ENCODE results near the gene TSC22D4. TPM values are rescaled to one million over a fixed set of nuclear protein-coding genes. Genes with fewer than 3 reads are reported as not detected.

Gene TSC22D4
- total RNA-seq, 2 experiments from 2014 or later, result 38.5 to 75.4 TPM

GRCh38 chr7:100418930-100419659 lies 59.9 kb downstream of the TSC22D4 start:
- BruUV-seq (replicated peaks), result no TSS peak
- no peak overlapping the region for H3K4me3 ChIP-seq (ENCODE audit: low read depth, low read length, poor library complexity, severe bottlenecking)
- no peaks in the 10 kb centered on the region for H3K36me3 ChIP-seq (ENCODE audit: insufficient read depth, low read length)
- POLR2A ChIA-PET, result interaction anchor here (0.6 to 2.3 kb wide), 2 partner anchors 9 to 358 kb away, joined by 3 to 7 read pairs; partner anchors contain the start of gene ZCWPW1
- no peak for TF ChIP-seq EZH2phosphoT487 (IDR thresholded peaks at IDR 0.05; ENCODE audit: borderline replicate concordance, low read depth, low read length)
- TF ChIP-seq CTCF (conservative IDR thresholded peaks at IDR 0.05; ENCODE audit: low read length), result no peak
- CTCF ChIA-PET (ENCODE audit: unreplicated experiment), result no interaction called here
- DNase-seq (ENCODE audit: low spot score), result no peak
- peaks cover 11% of the 10 kb centered on the region for H3K4me1 ChIP-seq (ENCODE audit: insufficient read depth, low read length, poor library complexity, severe bottlenecking)
- H3K9me2 ChIP-seq (ENCODE audit: insufficient read depth, low read length), result no peaks in the 10 kb centered on the region
- H3K27ac ChIP-seq (ENCODE audit: low read depth, low read length, poor library complexity, severe bottlenecking), result no peak overlapping the region
- no peak overlapping the region for H2AFZ ChIP-seq (ENCODE audit: low read length)
- no peak overlapping the region for H3K4me2 ChIP-seq (ENCODE audit: low read length)
- H4K20me1 ChIP-seq (ENCODE audit: insufficient read depth, low read length), result no peaks in the 10 kb centered on the region
- H3K9me3 ChIP-seq (ENCODE audit: low read length), result no peaks in the 10 kb centered on the region
- no peaks in the 10 kb centered on the region for H3K79me2 ChIP-seq (ENCODE audit: insufficient read depth, low read depth, low read length)
- intact Hi-C loops (cut with micrococcal nuclease; ENCODE audit: unreplicated experiment), result no loop called here

Other genes with a start within 250 kb of the TSC22D4 start
- not detected in 2 replicates for gene SPDYE3, start 171.5 kb downstream of the TSC22D4 start, total RNA-seq (2014; rRNA removed; shearing (Covaris generic))
- gene SPDYE3, start 171.5 kb downstream of the TSC22D4 start, total RNA-seq (2022), result not detected in 2 replicates
- gene PILRB, start 121.1 kb downstream of the TSC22D4 start, total RNA-seq (2014; rRNA removed; shearing (Covaris generic)), result 90.2 and 102 TPM in 2 replicates
- gene PILRB, start 121.1 kb downstream of the TSC22D4 start, total RNA-seq (2022), result 95.0 and 106 TPM in 2 replicates
- 6.4 and 8.0 TPM in 2 replicates for gene PILRA, start 105.7 kb downstream of the TSC22D4 start, total RNA-seq (2014; rRNA removed; shearing (Covaris generic))
- 13.5 and 16.0 TPM in 2 replicates for gene PILRA, start 105.7 kb downstream of the TSC22D4 start, total RNA-seq (2022)
- gene ZCWPW1, start 50.5 kb downstream of the TSC22D4 start, total RNA-seq (2014; rRNA removed; shearing (Covaris generic)), result 4.1 and 10.9 TPM in 2 replicates
- 10.8 and 11.9 TPM in 2 replicates for gene ZCWPW1, start 50.5 kb downstream of the TSC22D4 start, total RNA-seq (2022)
- 37.9 and 44.2 TPM in 2 replicates for gene MEPCE, start 49.4 kb downstream of the TSC22D4 start, total RNA-seq (2014; rRNA removed; shearing (Covaris generic))
- gene MEPCE, start 49.4 kb downstream of the TSC22D4 start, total RNA-seq (2022), result 54.1 and 65.6 TPM in 2 replicates
- 127 and 137 TPM in 2 replicates for gene PPP1R35, start 42.7 kb downstream of the TSC22D4 start, total RNA-seq (2014; rRNA removed; shearing (Covaris generic))
- 86.9 and 90.6 TPM in 2 replicates for gene PPP1R35, start 42.7 kb downstream of the TSC22D4 start, total RNA-seq (2022)
- gene SPACDR, start 15.0 kb downstream of the TSC22D4 start, total RNA-seq (2014; rRNA removed; shearing (Covaris generic)), result 0.54 and 1.6 TPM in 2 replicates
- gene SPACDR, start 15.0 kb downstream of the TSC22D4 start, total RNA-seq (2022), result 2.4 and 3.7 TPM in 2 replicates
- gene NYAP1, start 4.7 kb upstream of the TSC22D4 start, total RNA-seq (2014; rRNA removed; shearing (Covaris generic)), result 0.08 and 0.98 TPM in 2 replicates
- 0.10 and 0.50 TPM in 2 replicates for gene NYAP1, start 4.7 kb upstream of the TSC22D4 start, total RNA-seq (2022)
- gene AGFG2, start 60.0 kb upstream of the TSC22D4 start, total RNA-seq (2014; rRNA removed; shearing (Covaris generic)), result 7.9 and 11.5 TPM in 2 replicates
- 15.2 and 17.1 TPM in 2 replicates for gene AGFG2, start 60.0 kb upstream of the TSC22D4 start, total RNA-seq (2022)
- 1.2 and 1.5 TPM in 2 replicates for gene SAP25, start 94.7 kb upstream of the TSC22D4 start, total RNA-seq (2014; rRNA removed; shearing (Covaris generic))
- gene SAP25, start 94.7 kb upstream of the TSC22D4 start, total RNA-seq (2022), result 12.7 and 14.0 TPM in 2 replicates
- 30.3 and 39.2 TPM in 2 replicates for gene LRCH4, start 106.9 kb upstream of the TSC22D4 start, total RNA-seq (2014; rRNA removed; shearing (Covaris generic))
- 72.0 and 75.5 TPM in 2 replicates for gene LRCH4, start 106.9 kb upstream of the TSC22D4 start, total RNA-seq (2022)
- gene FBXO24, start 107.1 kb upstream of the TSC22D4 start, total RNA-seq (2014; rRNA removed; shearing (Covaris generic)), result 0.16 TPM in 1 of 2 replicates, not detected in the other
- gene FBXO24, start 107.1 kb upstream of the TSC22D4 start, total RNA-seq (2022), result 1.2 and 1.7 TPM in 2 replicates
- 8.8 and 27.6 TPM in 2 replicates for gene PCOLCE, start 123.1 kb upstream of the TSC22D4 start, total RNA-seq (2014; rRNA removed; shearing (Covaris generic))
- 32.3 and 38.3 TPM in 2 replicates for gene PCOLCE, start 123.1 kb upstream of the TSC22D4 start, total RNA-seq (2022)
- gene MOSPD3, start 133.3 kb upstream of the TSC22D4 start, total RNA-seq (2014; rRNA removed; shearing (Covaris generic)), result 7.1 and 12.0 TPM in 2 replicates
- 10.4 and 15.1 TPM in 2 replicates for gene MOSPD3, start 133.3 kb upstream of the TSC22D4 start, total RNA-seq (2022)
- 8.1 and 12.1 TPM in 2 replicates for gene TFR2, start 162.3 kb upstream of the TSC22D4 start, total RNA-seq (2014; rRNA removed; shearing (Covaris generic))
- 25.0 and 26.0 TPM in 2 replicates for gene TFR2, start 162.3 kb upstream of the TSC22D4 start, total RNA-seq (2022)
- not detected in 2 replicates for gene ACTL6B, start 177.2 kb upstream of the TSC22D4 start, total RNA-seq (2014; rRNA removed; shearing (Covaris generic))
- gene ACTL6B, start 177.2 kb upstream of the TSC22D4 start, total RNA-seq (2022), result not detected in 2 replicates
- gene GNB2, start 194.5 kb upstream of the TSC22D4 start, total RNA-seq (2014; rRNA removed; shearing (Covaris generic)), result 59.4 and 80.4 TPM in 2 replicates
- 174 and 180 TPM in 2 replicates for gene GNB2, start 194.5 kb upstream of the TSC22D4 start, total RNA-seq (2022)
- gene GIGYF1, start 215.0 kb upstream of the TSC22D4 start, total RNA-seq (2014; rRNA removed; shearing (Covaris generic)), result 35.7 and 40.2 TPM in 2 replicates
- 52.0 and 58.8 TPM in 2 replicates for gene GIGYF1, start 215.0 kb upstream of the TSC22D4 start, total RNA-seq (2022)
- gene POP7, start 226.9 kb upstream of the TSC22D4 start, total RNA-seq (2014; rRNA removed; shearing (Covaris generic)), result 82.6 and 94.3 TPM in 2 replicates
- 43.7 and 47.2 TPM in 2 replicates for gene POP7, start 226.9 kb upstream of the TSC22D4 start, total RNA-seq (2022)
- 0.13 TPM in 1 of 2 replicates, not detected in the other for gene EPO, start 241.3 kb upstream of the TSC22D4 start, total RNA-seq (2014; rRNA removed; shearing (Covaris generic))
- not detected in 2 replicates for gene EPO, start 241.3 kb upstream of the TSC22D4 start, total RNA-seq (2022)

Measured in OCI-LY7 (cell line).